ENCODE measurements around the gene CDC42EP2. TPM values are rescaled to one million over a fixed set of nuclear protein-coding genes. Genes with fewer than 3 reads are reported as not detected.
A peak's percentile ranks its signal among the peaks of the same experiment; 100 is the strongest.

CDC42EP2 gene
- total RNA-seq, 1 experiment from 2014 or later = 11.9 TPM

DNA sequence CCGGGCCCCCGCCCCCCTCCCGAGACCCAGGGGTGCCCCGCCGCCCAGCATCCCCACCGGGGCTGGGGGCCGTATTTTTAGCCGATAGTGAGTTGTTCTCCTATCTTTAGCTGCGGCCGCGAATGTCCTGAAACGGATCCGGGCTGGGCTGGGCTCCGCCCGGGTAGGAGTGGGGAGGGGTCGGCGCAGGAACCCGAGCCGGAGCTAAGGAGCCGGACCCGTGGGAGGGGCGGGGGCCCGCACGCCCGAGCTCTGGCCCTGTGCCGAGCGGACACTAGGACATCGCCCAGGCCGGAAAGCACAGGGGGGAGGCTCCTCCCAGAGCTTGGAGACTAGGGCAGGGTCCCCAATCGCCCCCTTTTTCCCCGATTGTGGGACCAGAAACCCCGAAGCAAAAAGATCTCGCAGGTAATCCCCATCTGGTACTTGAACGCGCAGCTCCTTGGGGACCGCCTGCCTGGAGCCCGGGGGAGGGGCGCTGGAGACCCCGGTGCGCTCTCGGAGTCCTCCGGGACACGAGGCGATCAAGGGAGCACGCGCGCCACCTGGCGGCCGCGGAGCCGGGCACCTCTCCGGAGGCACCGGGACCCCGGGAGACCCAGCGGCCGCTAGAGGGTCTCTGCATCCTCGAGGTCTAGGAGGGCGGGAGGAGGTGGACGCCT lies 669 bp downstream of the CDC42EP2 start:
- Mint-ChIP-seq H3K36me3 (ENCODE audit: insufficient read depth in 1 of 3, low read depth in 3 of 3) (peaks cover under 1% of the 10 kb centered on the region in 3 experiments; a peak in 6 of 7 replicates), H3K9me3 (no peaks in the 10 kb centered on the region), H3K4me1 (peaks cover 29 to 46% of the 10 kb centered on the region in 2 experiments), H3K27me3 (ENCODE audit: low read depth) (peaks cover 35% of the 10 kb centered on the region), H3K4me3 (peak overlapping the region; percentile 77 to 88), H3K27ac (no peak overlapping the region)
- Histone ChIP-seq H2BK20ac (ENCODE audit: low read depth, low read length, poor library complexity, severe bottlenecking) (no peak overlapping the region), H4K8ac (replicated peaks; ENCODE audit: insufficient read length, low read depth, low read length) (no peak overlapping the region), H3K9ac (ENCODE audit: extremely low read depth, insufficient read length, low read length) (peak overlapping the region; percentile 46), H2AK5ac (ENCODE audit: insufficient read length, low read length) (no peak overlapping the region), H3K14ac (ENCODE audit: insufficient read depth, low read length) (peak overlapping the region; percentile 22; the same call in 1 of the 2 replicates), H3K27ac (ENCODE audit: insufficient read length, low read depth, low read length) (no peak overlapping the region), H2BK15ac (ENCODE audit: low read depth, low read length) (no peak overlapping the region), H2BK12ac (ENCODE audit: insufficient read length, low read depth, low read length) (no peak overlapping the region), H3K18ac (ENCODE audit: insufficient read length, low read depth, low read length) (no peak overlapping the region), H3T11ph (ENCODE audit: low read length) (no peak overlapping the region), H2BK5ac (ENCODE audit: insufficient read length, low read length) (no peak overlapping the region), H3K79me2 (ENCODE audit: insufficient read depth, low read length) (no peaks in the 10 kb centered on the region), H3K4me2 (ENCODE audit: insufficient read depth, insufficient read length, low read length) (peak overlapping the region; percentile 45), H3K56ac (ENCODE audit: insufficient read length, low read depth, low read length) (no peak overlapping the region), H4K5ac (ENCODE audit: insufficient read length, low read depth, low read length) (no peak overlapping the region), H4K20me1 (ENCODE audit: control insufficient read depth, insufficient read depth, insufficient read length) (no peaks in the 10 kb centered on the region), H3K23ac (ENCODE audit: insufficient read length, low read depth, low read length) (no peak overlapping the region), H4K91ac (ENCODE audit: insufficient read length, low read depth, low read length) (no peak overlapping the region), H3K9me3 (ENCODE audit: control insufficient read depth, low read depth, low read length) (no peaks in the 10 kb centered on the region), H2BK120ac (ENCODE audit: low read depth, low read length, poor library complexity, severe bottlenecking) (no peak overlapping the region), H3K27me3 (ENCODE audit: insufficient read depth, low read length) (no peaks in the 10 kb centered on the region; the same call in 1 of the 2 replicates), H3K23me2 (ENCODE audit: insufficient read length, low read depth, low read length, poor library complexity, severe bottlenecking) (peaks cover 17% of the 10 kb centered on the region), H3K79me1 (ENCODE audit: insufficient read depth, low read depth, low read length, poor library complexity, severe bottlenecking) (no peaks in the 10 kb centered on the region), H3K4me1 (ENCODE audit: insufficient read depth, low read length) (peaks cover 5% of the 10 kb centered on the region; the same call in 1 of the 2 replicates), H3K4ac (ENCODE audit: low read depth, low read length) (no peak overlapping the region), H2AFZ (ENCODE audit: low read length) (no peak overlapping the region)
- TF ChIP-seq, protein P1, sequence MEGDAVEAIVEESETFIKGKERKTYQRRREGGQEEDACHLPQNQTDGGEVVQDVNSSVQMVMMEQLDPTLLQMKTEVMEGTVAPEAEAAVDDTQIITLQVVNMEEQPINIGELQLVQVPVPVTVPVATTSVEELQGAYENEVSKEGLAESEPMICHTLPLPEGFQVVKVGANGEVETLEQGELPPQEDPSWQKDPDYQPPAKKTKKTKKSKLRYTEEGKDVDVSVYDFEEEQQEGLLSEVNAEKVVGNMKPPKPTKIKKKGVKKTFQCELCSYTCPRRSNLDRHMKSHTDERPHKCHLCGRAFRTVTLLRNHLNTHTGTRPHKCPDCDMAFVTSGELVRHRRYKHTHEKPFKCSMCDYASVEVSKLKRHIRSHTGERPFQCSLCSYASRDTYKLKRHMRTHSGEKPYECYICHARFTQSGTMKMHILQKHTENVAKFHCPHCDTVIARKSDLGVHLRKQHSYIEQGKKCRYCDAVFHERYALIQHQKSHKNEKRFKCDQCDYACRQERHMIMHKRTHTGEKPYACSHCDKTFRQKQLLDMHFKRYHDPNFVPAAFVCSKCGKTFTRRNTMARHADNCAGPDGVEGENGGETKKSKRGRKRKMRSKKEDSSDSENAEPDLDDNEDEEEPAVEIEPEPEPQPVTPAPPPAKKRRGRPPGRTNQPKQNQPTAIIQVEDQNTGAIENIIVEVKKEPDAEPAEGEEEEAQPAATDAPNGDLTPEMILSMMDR (conservative IDR thresholded peaks at IDR 0.05) = peak; percentile 100
- no CpG with 5 or more reads among the region's 59 CpGs for WGBS (ENCODE audit: extremely low coverage, insufficient read length, low lambda C conversion rate)
- peak; percentile 93 for DNase-seq

Data from H9 (cell line).